Neural progenitor cell (in vitro differentiated cells): ENCODE measurements around the gene DVL1. TPM values are rescaled to one million over a fixed set of nuclear protein-coding genes. Genes with fewer than 3 reads are reported as not detected.

ENCODE experiments used
- DNase-seq: peaks from one replicate; pipeline ENCODE4 v3.0.0-alpha.2; 2016; ENCODE audit warnings: low spot score
- H2AFZ ChIP-seq: fragments of 200-600 bp; sonication (generic); replicated peaks from 2 replicates; pipeline ENCODE4 v1.6.1; 2016; ENCODE audit warnings: antibody characterized with exemption
- H3F3A ChIP-seq: fragments of 200-600 bp; sonication (generic); 2 replicates; pipeline ENCODE4 v1.6.1; 2016; ENCODE audit warnings: antibody characterized with exemption, low read depth
- H3K27ac ChIP-seq: fragments of 200-600 bp; sonication (generic); 2 replicates; pipeline ENCODE4 v1.5.1; 2016; ENCODE audit warnings: mild to moderate bottlenecking
- H3K27me3 ChIP-seq: fragments of 200-600 bp; sonication (generic); 2 replicates; pipeline ENCODE4 v1.6.1; 2016; ENCODE audit warnings: mild to moderate bottlenecking, moderate library complexity
- H3K36me3 ChIP-seq: fragments of 200-600 bp; sonication (generic); 2 replicates; pipeline ENCODE4 v1.5.1; 2016
- H3K4me1 ChIP-seq: fragments of 200-600 bp; sonication (generic); 2 replicates; pipeline ENCODE4 v1.6.1; 2016; ENCODE audit warnings: mixed run types
- H3K4me2 ChIP-seq: fragments of 200-600 bp; sonication (generic); 2 replicates; pipeline ENCODE4 v1.6.1; 2016
- H3K4me3 ChIP-seq: fragments of 200-600 bp; sonication (generic); 2 replicates; pipeline ENCODE4 v1.5.1; 2016
- H3K79me2 ChIP-seq: fragments of 200-600 bp; sonication (generic); 2 replicates; pipeline ENCODE4 v1.6.1; 2016; ENCODE audit warnings: low read depth
- H3K9ac ChIP-seq: fragments of 200-600 bp; sonication (generic); 2 replicates; pipeline ENCODE4 v1.6.1; 2016
- H3K9me3 ChIP-seq: fragments of 200-600 bp; sonication (generic); 2 replicates; pipeline ENCODE4 v1.5.1; 2016; ENCODE audit warnings: low read depth
- H4K20me1 ChIP-seq: fragments of 200-600 bp; sonication (generic); 2 replicates; pipeline ENCODE4 v1.6.1; 2016; ENCODE audit warnings: low read depth
- H3K27ac Mint-ChIP-seq: 3 replicates; pipeline ENCODE4 v1.8.0; 2021; ENCODE audit warnings: mixed read lengths
- H3K27me3 Mint-ChIP-seq: 2 replicates; pipeline ENCODE4 v1.8.0; 2022; ENCODE audit warnings: low read depth, mild to moderate bottlenecking, inconsistent platforms, moderate library complexity, mixed read lengths; ENCODE audit not compliant: insufficient read depth
- H3K36me3 Mint-ChIP-seq: 3 replicates; pipeline ENCODE4 v1.8.0; 2021; ENCODE audit warnings: mixed read lengths
- H3K4me1 Mint-ChIP-seq: 3 replicates; pipeline ENCODE4 v1.8.0; 2021; ENCODE audit warnings: mixed read lengths
- H3K4me3 Mint-ChIP-seq: 3 replicates; pipeline ENCODE4 v1.8.0; 2021; ENCODE audit warnings: mild to moderate bottlenecking, moderate library complexity, mixed read lengths
- H3K9me3 Mint-ChIP-seq: 3 replicates; pipeline ENCODE4 v1.8.0; 2020; ENCODE audit warnings: mixed read lengths
- CTCF ChIP-seq: fragments of 200-600 bp; sonication (generic); IDR thresholded peaks from 2 replicates; pipeline ENCODE4 v1.5.1; 2017; ENCODE audit warnings: antibody characterized with exemption, mild to moderate bottlenecking
- EZH2 ChIP-seq: fragments of 200-600 bp; sonication (generic); IDR thresholded peaks from 2 replicates; pipeline ENCODE4 v1.6.1; 2017; ENCODE audit warnings: antibody characterized with exemption, mild to moderate bottlenecking, moderate library complexity
- EZH2phosphoT487 ChIP-seq: fragments of 200-600 bp; sonication (generic); IDR thresholded peaks from 2 replicates; pipeline ENCODE4 v1.6.1; 2017; ENCODE audit warnings: antibody characterized with exemption
- total RNA-seq: library from RNA; depleted of rRNA; stranded (reverse); fragments of >200 nt; gene quantifications from 2 replicates; pipeline ENCODE4 v1.2.3, GENCODE V29; 2015; ENCODE audit warnings: low replicate concordance

DVL1 gene
- total RNA-seq, 1 donor from 2014 or later = 14.5 TPM

GRCh38 chr1:1310109-1310385 is 39.2 kb downstream of the DVL1 start:
- Histone ChIP-seq H3K27me3 (peaks cover 10% of the 10 kb centered on the region), H3K79me2 (peaks cover 5% of the 10 kb centered on the region), H3K36me3 (no peaks in the 10 kb centered on the region), H3F3A (peaks cover 18% of the 10 kb centered on the region), H3K4me1 (peaks cover 29% of the 10 kb centered on the region), H3K9me3 (no peaks in the 10 kb centered on the region), H2AFZ (no peak overlapping the region), H4K20me1 (peaks cover 48% of the 10 kb centered on the region), H3K9ac (no peak overlapping the region), H3K4me3 (no peak overlapping the region), H3K4me2 (no peak overlapping the region), H3K27ac (no peak overlapping the region)
- no peak for TF ChIP-seq CTCF
- no peak for DNase-seq
- peaks cover 15% of the 10 kb centered on the region for H3K4me1 Mint-ChIP-seq
- peaks cover 2% of the 10 kb centered on the region for H3K36me3 Mint-ChIP-seq
- H3K4me3 Mint-ChIP-seq = no peak overlapping the region
- no peaks in the 10 kb centered on the region for H3K9me3 Mint-ChIP-seq
- H3K27me3 Mint-ChIP-seq = peaks cover 4% of the 10 kb centered on the region
- H3K27ac Mint-ChIP-seq = no peak overlapping the region

- no peak for TF ChIP-seq EZH2phosphoT487
- TF ChIP-seq EZH2 = no peak
- TF ChIP-seq CTCF = no peak
- peaks cover 45% of the 10 kb centered on the region for H4K20me1 ChIP-seq
- no peak overlapping the region for H3K27ac Mint-ChIP-seq
These were observed 39.7 kb downstream of the DVL1 start for GRCh38 chr1:1309251-1310108.

GRCh38 chr1:1308756-1309250 is 40.4 kb downstream of the DVL1 start:
- TF ChIP-seq EZH2 = peak; percentile 47
- no peak for TF ChIP-seq EZH2phosphoT487
- Histone ChIP-seq H3K27me3 (peaks cover 10% of the 10 kb centered on the region), H3K4me2 (peak overlapping the region; percentile 94), H3K36me3 (no peaks in the 10 kb centered on the region), H2AFZ (no peak overlapping the region), H3K27ac (no peak overlapping the region), H3K9ac (peak overlapping the region; percentile 44), H3K79me2 (peaks cover 5% of the 10 kb centered on the region), H4K20me1 (peaks cover 49% of the 10 kb centered on the region), H3K4me1 (peaks cover 37% of the 10 kb centered on the region), H3K9me3 (no peaks in the 10 kb centered on the region), H3K4me3 (peak overlapping the region; percentile 71), H3F3A (peaks cover 24% of the 10 kb centered on the region)
- no peak overlapping the region for H3K27ac Mint-ChIP-seq
- DNase-seq = peak; percentile 41
- H3K9me3 Mint-ChIP-seq = no peaks in the 10 kb centered on the region
- H3K4me1 Mint-ChIP-seq = peaks cover 18% of the 10 kb centered on the region
- H3K4me3 Mint-ChIP-seq = peak overlapping the region; percentile 84
- H3K36me3 Mint-ChIP-seq = peaks cover 2% of the 10 kb centered on the region
- peaks cover 4% of the 10 kb centered on the region for H3K27me3 Mint-ChIP-seq

More at GRCh38 chr1:1309251-1310108, 39.7 kb downstream of the DVL1 start:
- H3K9ac ChIP-seq = no peak overlapping the region
- H3K4me2 ChIP-seq = peak overlapping the region; percentile 94
- H3K27me3 ChIP-seq = peaks cover 10% of the 10 kb centered on the region
- Mint-ChIP-seq H3K4me3 (peak overlapping the region; percentile 80), H3K9me3 (no peaks in the 10 kb centered on the region), H3K36me3 (peaks cover 2% of the 10 kb centered on the region), H3K4me1 (peaks cover 17% of the 10 kb centered on the region), H3K27me3 (peaks cover 4% of the 10 kb centered on the region)
- no peak overlapping the region for H2AFZ ChIP-seq
- peak; percentile 42 for DNase-seq
- no peaks in the 10 kb centered on the region for H3K36me3 ChIP-seq
- peaks cover 5% of the 10 kb centered on the region for H3K79me2 ChIP-seq
- no peaks in the 10 kb centered on the region for H3K9me3 ChIP-seq
- H3K4me3 ChIP-seq = peak overlapping the region; percentile 71
- H3K4me1 ChIP-seq = peaks cover 35% of the 10 kb centered on the region
- H3F3A ChIP-seq = peaks cover 22% of the 10 kb centered on the region
- no peak overlapping the region for H3K27ac ChIP-seq
